Colonic mucosa (tissue), 4 donors: ENCODE data around the gene CETP. TPM values are rescaled to one million over a fixed set of nuclear protein-coding genes. Genes with fewer than 3 reads are reported as not detected.

Source experiments
- DNase-seq: peaks from one replicate; pipeline ENCODE4 v3.0.0-alpha.2; 2020
- H3K27ac ChIP-seq: fragments of 200-600 bp; one replicate; pipeline ENCODE4 v1.8.0; 2021
- H3K27me3 ChIP-seq: fragments of 200-600 bp; one replicate; pipeline ENCODE4 v1.8.0; 2021
- H3K36me3 ChIP-seq: fragments of 200-600 bp; one replicate; pipeline ENCODE4 v1.8.0; 2021
- H3K4me1 ChIP-seq: fragments of 200-600 bp; one replicate; pipeline ENCODE4 v1.8.0; 2021; ENCODE audit warnings: mild to moderate bottlenecking
- H3K4me3 ChIP-seq: fragments of 200-600 bp; one replicate; pipeline ENCODE4 v1.8.0; 2021
- H3K9ac ChIP-seq, 2 donors: one replicate each; pipeline ENCODE4 v1.7.0; 2013; ENCODE audit warnings: control low read depth in 2 of 2, low read depth in 2 of 2, low read length in 2 of 2
- H3K9me3 ChIP-seq: fragments of 200-600 bp; one replicate; pipeline ENCODE4 v1.8.0; 2021
- intact Hi-C: fragments of 100-400 bp; cut with DNase I; formaldehyde crosslinking; loops from one replicate; pipeline ENCODE4 v1.14.1; 2022
- total RNA-seq, 2 donors: library from RNA; stranded (reverse); fragmentation: NEBNext Ultra II Directional in 1 of 2; extraction: Animal tissue kit (Norgen Biotek cat#: 25700) in 1 of 2; gene quantifications; one replicate each; pipeline ENCODE4 v1.2.1, GENCODE V29; 2021
- TF ChIP-seq, protein P1 (sequence below): fragments of 200-600 bp; IDR thresholded peaks from one replicate; pipeline ENCODE4 v1.8.0; 2022; ENCODE audit warnings: antibody characterized with exemption, mild to moderate bottlenecking
- donor health status: healthy.
- donor health status: DM: no; HTN: no; CAD: no.
- donor health status: DM: no; HTN: no; CAD: no.

The CETP gene
- total RNA-seq, 2 donors from 2014 or later: not detected

DNA sequence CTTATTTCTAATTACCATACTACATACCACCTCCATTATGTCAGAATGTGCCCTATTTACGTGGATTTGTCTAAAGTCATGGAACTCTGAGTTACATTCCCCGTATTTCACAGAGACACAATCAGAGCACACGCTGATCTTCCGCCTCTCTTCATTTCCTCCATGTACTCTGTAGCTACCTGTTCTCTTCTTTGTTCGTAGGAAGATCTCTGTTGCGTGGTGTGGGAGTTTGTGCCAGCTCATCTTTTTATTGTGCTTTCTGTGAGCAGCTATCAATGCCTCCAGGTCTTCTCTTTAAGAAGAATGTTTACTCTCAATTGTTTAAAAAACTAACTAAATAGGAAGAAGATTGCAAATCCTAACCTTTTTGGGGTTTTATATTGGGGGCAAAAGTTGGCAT is 54.6 kb downstream of the CETP start:
- DNase-seq: no peak
- no peaks in the 10 kb centered on the region for H3K27me3 ChIP-seq
- no peak overlapping the region for H3K4me3 ChIP-seq
- no peak overlapping the region for H3K27ac ChIP-seq
- no peaks in the 10 kb centered on the region for H3K9me3 ChIP-seq
- no peak overlapping the region for H3K9ac ChIP-seq
- TF ChIP-seq, protein P1, sequence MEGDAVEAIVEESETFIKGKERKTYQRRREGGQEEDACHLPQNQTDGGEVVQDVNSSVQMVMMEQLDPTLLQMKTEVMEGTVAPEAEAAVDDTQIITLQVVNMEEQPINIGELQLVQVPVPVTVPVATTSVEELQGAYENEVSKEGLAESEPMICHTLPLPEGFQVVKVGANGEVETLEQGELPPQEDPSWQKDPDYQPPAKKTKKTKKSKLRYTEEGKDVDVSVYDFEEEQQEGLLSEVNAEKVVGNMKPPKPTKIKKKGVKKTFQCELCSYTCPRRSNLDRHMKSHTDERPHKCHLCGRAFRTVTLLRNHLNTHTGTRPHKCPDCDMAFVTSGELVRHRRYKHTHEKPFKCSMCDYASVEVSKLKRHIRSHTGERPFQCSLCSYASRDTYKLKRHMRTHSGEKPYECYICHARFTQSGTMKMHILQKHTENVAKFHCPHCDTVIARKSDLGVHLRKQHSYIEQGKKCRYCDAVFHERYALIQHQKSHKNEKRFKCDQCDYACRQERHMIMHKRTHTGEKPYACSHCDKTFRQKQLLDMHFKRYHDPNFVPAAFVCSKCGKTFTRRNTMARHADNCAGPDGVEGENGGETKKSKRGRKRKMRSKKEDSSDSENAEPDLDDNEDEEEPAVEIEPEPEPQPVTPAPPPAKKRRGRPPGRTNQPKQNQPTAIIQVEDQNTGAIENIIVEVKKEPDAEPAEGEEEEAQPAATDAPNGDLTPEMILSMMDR: no peak
- H3K4me1 ChIP-seq: peaks cover 4% of the 10 kb centered on the region
- peaks cover 6% of the 10 kb centered on the region for H3K36me3 ChIP-seq
- intact Hi-C loops: no loop called here

DNA sequence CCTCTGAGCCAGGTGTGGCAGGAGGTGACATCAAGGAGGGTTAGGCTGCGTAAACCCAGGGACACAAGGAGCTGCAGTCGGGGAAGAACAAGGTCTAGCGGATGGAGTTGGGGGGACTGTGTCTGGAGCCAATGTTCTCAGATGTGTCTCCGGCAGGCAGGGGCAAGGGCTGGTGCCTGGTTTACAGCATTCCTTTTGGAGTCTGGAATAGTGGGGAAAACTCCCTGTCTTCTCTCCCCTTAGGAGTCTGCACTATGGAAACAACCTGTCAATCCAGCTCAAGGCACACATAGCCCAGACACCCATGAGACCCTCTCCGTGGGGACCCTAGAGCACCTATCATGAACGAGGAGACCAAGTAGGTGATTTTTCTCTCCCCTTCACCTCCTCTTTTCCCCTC is 55.1 kb downstream of the CETP start:
- Histone ChIP-seq H3K9me3 (no peaks in the 10 kb centered on the region), H3K27me3 (no peaks in the 10 kb centered on the region), H3K27ac (no peak overlapping the region), H3K9ac (no peak overlapping the region), H3K4me3 (no peak overlapping the region), H3K36me3 (peaks cover 8% of the 10 kb centered on the region), H3K4me1 (peaks cover 4% of the 10 kb centered on the region)
- TF ChIP-seq, protein P1: no peak
- no peak for DNase-seq
- intact Hi-C loops: no loop called here

DNA sequence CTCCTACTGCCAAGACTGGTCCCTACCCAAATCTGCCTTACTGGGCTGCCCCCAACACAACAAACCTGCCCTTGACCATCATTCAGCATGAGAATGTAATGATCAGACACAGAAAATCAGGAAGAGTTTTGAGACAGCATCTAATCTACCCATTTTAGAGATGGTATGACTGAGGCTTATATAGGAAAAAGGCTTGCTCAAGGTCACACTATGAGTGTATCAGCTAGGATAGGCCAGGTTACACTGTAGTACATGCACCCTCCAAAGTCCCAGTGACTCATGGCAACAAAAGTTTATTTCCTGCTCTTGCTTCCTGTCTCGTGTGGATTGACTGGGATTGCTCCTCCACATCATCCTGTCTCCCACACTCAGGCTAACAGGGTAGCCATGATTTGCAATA is 55.5 kb downstream of the CETP start:
- TF ChIP-seq, protein P1: no peak
- peaks cover 4% of the 10 kb centered on the region for H3K4me1 ChIP-seq
- H3K27me3 ChIP-seq: no peaks in the 10 kb centered on the region
- intact Hi-C loops: no loop called here
- no peak overlapping the region for H3K4me3 ChIP-seq
- no peak for DNase-seq
- H3K36me3 ChIP-seq: peaks cover 11% of the 10 kb centered on the region
- no peak overlapping the region for H3K27ac ChIP-seq
- no peaks in the 10 kb centered on the region for H3K9me3 ChIP-seq
- no peak overlapping the region for H3K9ac ChIP-seq

DNA sequence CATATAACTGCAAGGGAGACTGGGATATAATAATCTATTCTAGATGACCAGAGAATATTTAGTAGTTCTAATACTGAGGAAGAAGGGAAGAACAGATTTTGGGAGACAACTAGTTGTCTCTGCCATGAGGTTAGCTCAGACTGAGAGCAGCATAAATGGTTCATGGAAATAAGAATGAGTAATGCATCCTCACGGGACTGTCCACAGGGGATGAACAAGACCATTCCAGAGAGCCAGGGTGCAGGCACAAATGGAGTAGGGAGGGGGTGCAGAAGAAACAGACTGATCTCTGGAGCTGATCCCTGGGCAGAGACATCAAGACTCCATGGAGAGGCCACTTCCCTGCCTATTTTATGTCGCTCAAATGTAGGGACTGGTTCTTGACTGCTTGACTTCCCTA is 58.0 kb downstream of the CETP start:
- H3K27ac ChIP-seq: no peak overlapping the region
- no peak for DNase-seq
- no peak overlapping the region for H3K9ac ChIP-seq
- no peaks in the 10 kb centered on the region for H3K9me3 ChIP-seq
- TF ChIP-seq, protein P1: no peak
- no peaks in the 10 kb centered on the region for H3K27me3 ChIP-seq
- intact Hi-C loops: no loop called here
- no peaks in the 10 kb centered on the region for H3K4me1 ChIP-seq
- peaks cover 11% of the 10 kb centered on the region for H3K36me3 ChIP-seq
- H3K4me3 ChIP-seq: no peak overlapping the region

DNA sequence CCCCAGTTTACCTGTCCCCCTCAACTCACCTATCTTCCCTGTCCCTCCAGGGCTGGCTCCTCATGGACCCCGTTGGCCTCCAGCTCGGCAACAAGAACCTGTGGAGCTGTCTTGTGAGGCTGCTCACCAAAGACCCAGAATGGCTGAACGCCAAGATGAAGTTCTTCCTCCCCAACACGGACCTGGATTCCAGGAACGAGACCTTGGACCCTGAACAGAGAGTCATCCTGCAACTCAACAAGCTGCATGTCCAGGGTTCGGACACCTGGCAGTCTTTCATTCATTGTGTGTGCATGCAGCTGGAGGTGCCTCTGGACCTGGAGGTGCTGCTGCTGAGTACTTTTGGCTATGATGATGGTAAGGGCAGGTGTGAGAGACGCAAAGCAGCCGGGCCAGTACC is 58.9 kb downstream of the CETP start:
- no peaks in the 10 kb centered on the region for H3K27me3 ChIP-seq
- intact Hi-C loops: no loop called here
- no peak overlapping the region for H3K4me3 ChIP-seq
- no peaks in the 10 kb centered on the region for H3K4me1 ChIP-seq
- no peak overlapping the region for H3K27ac ChIP-seq
- no peak overlapping the region for H3K9ac ChIP-seq
- H3K36me3 ChIP-seq: peaks cover 11% of the 10 kb centered on the region
- TF ChIP-seq, protein P1: no peak
- no peaks in the 10 kb centered on the region for H3K9me3 ChIP-seq
- DNase-seq: no peak

DNA sequence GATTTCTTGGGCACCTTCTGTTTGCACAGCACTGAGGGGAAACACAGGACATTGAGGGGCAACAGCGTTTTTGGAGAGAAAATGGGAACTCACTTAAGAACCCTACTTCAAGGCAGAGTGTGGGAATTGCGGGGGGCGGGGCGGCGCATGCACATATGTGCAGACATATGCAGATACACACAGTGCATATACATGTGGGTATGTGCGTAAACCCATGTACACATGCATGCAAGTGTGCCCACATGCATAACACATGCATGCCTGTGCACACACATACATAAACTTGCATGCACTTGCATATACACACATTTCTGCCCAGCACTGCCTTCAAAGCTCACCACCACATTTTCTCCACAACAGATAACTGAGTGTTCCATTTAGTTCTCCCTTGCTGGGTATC is 60.0 kb downstream of the CETP start:
- intact Hi-C loops: no loop called here
- DNase-seq: no peak
- TF ChIP-seq, protein P1: no peak
- H3K27ac ChIP-seq: no peak overlapping the region
- H3K9me3 ChIP-seq: no peaks in the 10 kb centered on the region
- H3K4me1 ChIP-seq: no peaks in the 10 kb centered on the region
- H3K27me3 ChIP-seq: no peaks in the 10 kb centered on the region
- no peak overlapping the region for H3K9ac ChIP-seq
- H3K36me3 ChIP-seq: peaks cover 11% of the 10 kb centered on the region
- no peak overlapping the region for H3K4me3 ChIP-seq
